GM18867 (cell line): ENCODE data around the gene PIP5K1C.

ENCODE experiments used
- ATAC-seq: cut with Tn5 transposase; IDR thresholded peaks from one replicate; pipeline ENCODE4 v1.9.1; 2021; ENCODE audit warnings: mild to moderate bottlenecking, moderate library complexity; ENCODE audit not compliant: unreplicated experiment

The PIP5K1C gene

DNA sequence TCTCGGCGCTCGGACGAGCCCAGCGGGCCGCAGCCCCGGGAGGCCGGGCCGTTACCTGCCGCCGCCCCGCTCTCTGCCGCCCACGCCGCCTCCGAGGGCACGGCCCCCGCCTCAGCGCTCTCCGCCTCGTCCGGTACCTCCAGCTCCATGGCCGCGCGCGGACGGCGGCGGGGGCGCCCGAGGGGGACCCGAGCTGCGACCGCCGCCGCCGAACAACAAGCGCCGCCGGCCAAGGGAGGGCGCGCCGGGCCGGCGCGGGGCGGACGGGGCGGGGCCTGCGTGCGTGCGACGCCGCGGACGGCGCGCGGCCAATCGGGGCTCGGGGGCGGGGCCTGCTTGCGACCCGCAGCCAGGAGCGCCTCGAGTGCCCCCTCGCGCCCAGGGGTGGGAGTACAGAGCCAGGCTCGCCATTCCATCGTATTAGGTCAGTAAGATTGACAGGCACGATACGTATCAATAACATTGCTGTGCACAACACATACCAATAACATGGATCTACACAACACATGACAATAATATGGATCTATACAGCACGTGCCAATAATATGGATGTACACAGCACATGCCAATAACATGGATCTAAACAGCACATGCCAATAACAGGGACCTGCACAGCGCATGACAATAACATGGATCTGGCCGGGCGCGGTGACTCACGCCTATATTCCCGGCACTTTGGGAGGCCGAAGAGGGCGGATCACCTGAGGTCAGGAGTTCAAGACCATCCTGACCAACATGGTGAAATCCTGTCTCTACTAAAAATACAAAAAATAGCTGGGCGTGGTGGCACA is at the start of gene PIP5K1C:
PIP5K1C (minus strand) TSS at position 227 of the 791 bp plus-strand sequence; CDS start at position 149, 78 bp downstream.
- peak; percentile 87 for ATAC-seq

DNA sequence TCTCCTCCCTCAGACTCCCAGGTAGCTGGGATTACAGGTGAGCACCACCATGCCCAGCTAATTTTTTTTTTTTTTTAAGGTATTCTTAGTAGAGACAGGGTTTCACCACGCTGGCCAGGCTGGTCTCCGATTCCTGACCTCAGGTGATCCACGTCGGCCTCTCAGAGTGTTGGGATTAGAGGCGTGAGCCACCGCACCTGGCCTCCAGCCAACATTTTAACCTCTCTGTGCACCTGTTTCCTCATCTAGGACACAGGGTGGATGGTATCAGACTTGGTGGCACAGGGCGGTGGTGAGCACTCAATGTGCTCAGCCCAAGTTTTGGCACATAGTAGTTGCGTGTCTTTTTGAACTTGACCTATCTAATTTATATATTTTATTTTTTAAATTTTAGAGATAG is 48.7 kb upstream of the PIP5K1C start:
- ATAC-seq = no peak

- no peak for ATAC-seq
Observed at GRCh38 chr19:3746371-3747056, 46.2 kb upstream of the PIP5K1C start.

DNA sequence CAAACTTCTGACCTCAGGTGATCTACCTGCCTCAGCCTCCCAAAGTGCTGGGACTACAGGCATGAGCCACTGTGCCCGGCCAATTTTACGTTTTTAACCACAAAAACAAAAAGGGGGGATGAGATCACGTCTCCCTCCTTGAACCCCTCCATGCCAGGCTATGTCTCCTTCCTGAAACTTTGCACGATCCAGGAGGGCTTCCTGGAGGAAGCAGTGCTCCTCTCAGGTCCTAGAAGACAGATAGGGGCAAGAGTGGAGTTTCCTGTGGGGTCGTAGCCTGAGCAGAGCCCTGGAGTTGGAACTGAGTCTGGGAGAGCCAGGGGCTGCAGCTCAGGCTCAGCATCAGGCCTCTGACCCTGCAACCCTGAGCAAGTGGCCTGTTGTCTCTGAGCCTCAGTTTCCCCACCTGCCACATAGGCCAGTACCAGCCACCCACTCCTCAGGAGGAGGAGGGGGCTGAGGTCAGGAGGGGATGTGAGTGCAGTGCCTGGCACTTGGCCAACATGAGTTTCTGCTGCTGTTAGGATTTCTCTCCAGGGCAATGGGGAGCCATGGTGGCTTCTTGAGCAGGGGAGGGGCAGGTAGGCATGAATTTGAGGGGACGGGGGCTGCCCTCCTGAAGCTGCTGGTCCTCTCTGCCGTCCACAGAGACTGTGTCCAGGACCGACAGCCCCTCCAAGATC is 45.2 kb upstream of the PIP5K1C start:
- ATAC-seq = no peak

GRCh38 chr19:3743486-3743885 is 43.2 kb upstream of the PIP5K1C start:
- ATAC-seq = no peak

GRCh38 chr19:3740431-3740830 is 40.2 kb upstream of the PIP5K1C start:
- no peak for ATAC-seq

- ATAC-seq = no peak
Observed at GRCh38 chr19:3738477-3739220, 38.4 kb upstream of the PIP5K1C start.

GRCh38 chr19:3737487-3738205 is 37.4 kb upstream of the PIP5K1C start:
- ATAC-seq = no peak

DNA sequence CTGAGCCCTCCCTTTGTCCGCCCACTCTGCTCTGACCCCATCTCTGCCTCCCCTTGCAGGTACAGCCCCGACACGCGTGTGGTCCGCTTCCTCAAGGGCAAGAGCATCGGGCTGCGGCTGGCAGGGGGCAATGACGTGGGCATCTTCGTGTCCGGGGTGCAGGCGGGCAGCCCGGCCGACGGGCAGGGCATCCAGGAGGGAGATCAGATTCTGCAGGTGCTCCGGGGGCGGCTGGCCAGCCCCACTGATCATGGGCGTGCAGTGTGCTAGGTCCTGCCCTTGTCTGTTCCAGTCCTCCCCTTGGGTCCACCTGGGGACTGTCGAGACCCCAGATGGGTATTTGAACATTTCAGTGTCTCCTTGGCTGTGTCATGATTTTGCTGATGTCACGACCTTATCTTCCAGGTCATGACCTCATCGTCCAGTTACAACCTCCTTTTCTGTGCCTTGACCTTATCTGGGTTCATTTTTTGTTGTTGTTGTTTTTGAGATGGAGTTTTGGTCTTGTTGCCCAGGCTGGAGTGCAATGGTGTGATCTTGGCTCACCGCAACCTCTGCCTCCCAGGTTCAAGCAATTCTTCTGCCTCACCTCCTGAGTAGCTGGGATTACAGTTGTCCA is 35.9 kb upstream of the PIP5K1C start:
- no peak for ATAC-seq

DNA sequence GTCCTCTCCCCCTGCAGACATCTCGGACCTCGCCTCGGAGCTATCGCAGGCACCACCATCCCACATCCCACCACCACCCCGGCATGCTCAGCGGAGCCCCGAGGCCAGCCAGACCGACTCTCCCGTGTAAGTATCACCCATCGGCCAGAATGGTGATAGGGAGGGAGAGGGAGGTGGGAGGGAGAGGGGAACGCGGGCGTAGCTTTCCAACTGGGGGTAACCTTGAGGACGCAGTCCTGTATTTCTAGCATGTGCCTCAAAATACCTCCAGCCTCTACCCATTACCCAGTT is 34.0 kb upstream of the PIP5K1C start:
- no peak for ATAC-seq

DNA sequence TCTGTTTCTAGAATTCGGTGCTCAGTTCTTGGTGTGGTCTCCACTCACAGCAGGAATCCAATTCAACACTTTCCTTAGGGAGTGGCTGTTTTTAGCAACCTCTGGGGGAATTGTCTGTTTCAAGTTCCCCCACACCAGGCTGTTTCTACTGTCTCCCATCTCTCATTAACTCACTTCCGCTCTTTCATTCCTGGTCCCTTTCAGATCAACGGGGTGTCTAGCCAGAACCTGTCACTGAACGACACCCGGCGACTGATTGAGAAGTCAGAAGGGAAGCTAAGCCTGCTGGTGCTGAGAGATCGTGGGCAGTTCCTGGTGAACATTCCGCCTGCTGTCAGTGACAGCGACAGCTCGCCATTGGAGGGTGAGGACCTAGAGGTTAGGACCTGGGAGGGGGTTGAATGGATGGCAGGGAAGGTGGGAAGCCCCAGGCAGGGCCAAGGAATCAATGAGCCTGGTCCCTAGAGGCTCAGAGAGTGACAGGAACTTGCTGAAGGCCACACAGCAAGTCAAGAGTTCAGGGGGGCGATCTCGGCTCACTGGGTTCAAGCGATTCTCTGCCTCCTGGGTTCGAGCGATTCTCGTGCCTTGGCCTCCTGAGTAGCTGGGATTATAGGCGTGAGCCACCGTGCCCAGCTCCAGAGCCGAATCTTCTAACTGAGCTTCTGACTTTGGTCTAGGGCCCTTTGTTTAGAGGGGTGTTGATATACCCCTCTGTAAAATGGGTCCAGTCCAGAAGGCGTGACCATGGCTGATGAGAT is 33.5 kb upstream of the PIP5K1C start:
- ATAC-seq = no peak

DNA sequence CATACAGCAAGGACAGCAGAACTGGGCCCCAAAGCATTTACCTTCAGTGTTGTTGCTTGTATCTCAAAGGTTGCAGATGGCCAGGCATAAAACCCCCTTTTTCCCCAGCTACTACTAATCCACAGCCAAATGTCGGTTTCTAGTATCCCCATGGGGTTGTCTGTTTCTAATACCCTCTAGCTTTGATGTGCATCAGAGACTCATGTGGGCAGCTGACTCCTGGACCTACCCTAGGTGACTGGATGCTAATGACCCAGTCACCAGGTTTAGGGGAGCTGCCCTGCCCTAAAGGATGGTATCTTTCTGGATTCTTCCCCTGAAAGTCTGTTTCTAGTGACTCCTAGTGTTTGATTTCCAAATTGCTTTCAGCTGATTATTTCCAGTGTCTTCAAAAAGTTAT is 31.8 kb upstream of the PIP5K1C start:
- ATAC-seq = no peak

DNA sequence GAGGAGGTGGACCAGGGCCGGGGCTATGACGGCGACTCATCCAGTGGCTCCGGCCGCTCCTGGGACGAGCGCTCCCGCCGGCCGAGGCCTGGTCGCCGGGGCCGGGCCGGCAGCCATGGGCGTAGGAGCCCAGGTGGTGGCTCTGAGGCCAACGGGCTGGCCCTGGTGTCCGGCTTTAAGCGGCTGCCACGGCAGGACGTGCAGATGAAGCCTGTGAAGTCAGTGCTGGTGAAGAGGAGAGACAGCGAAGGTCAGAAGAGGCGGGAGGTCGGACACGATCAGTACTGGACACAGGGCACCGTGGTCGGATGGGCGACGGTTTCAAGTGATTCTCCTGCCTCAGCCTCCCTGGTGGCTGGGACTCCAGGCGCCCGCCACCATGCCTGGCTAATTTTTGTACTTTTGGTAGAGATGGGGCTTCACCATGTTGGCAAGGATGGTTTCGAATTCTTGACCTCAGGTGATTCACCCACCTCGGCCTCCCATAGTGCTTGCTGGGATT is 30.2 kb upstream of the PIP5K1C start:
- no peak for ATAC-seq

DNA sequence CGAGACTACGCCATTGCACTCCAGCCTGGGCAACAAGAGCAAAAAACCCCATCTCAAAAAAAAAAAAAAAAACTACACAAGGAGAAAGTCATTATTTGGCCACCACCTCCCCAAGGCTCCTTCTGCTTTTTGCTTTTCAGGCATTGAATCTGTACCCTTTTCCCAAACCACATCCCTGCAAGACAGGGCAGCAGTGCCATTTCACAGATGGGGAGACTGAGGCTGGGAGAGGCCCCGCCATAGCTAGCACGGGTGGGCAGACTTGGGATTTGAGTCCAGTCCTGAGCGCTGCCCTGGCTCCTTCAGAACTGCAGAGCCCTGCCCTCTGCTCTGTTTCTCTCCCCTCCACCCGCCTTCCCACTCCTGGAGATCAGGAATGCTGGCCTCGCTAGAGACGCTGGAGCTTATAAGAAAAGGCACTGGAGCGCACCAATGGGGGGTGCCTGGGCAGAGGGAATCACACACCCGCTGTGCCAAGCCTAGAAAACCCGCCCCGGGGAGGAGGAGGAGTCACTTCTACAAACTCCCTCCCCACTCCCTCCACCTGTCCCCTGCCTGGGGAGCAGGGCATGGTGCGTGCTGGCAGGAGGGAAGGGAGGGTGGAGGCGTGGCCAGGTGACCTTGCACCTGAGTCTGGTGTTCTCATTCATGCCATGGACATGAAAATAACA is 25.5 kb upstream of the PIP5K1C start:
- ATAC-seq = no peak

GRCh38 chr19:3725121-3725520 is 24.9 kb upstream of the PIP5K1C start:
- ATAC-seq = no peak

DNA sequence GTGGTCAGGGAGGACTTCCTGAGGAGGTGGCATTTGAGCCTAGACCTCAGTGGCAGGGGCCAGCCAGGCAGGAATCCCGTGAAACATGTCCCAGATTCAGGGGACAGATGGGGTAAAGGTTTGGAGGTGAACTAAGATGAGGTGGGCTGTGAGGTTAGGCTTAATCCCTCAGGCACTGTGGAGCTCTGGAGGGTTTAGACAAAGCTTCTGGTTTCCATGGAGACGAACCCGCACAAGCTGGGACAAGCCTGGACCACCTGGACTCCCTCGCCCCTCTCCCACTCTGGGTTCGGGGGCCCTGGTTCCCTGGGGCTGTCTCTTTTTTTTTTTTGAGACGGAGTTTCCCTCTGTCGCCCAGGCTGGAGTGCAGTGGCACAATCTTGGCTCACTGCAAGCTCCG is 23.6 kb upstream of the PIP5K1C start:
- ATAC-seq = no peak

- no peak for ATAC-seq
Observed at GRCh38 chr19:3723110-3723488, 22.8 kb upstream of the PIP5K1C start.

DNA sequence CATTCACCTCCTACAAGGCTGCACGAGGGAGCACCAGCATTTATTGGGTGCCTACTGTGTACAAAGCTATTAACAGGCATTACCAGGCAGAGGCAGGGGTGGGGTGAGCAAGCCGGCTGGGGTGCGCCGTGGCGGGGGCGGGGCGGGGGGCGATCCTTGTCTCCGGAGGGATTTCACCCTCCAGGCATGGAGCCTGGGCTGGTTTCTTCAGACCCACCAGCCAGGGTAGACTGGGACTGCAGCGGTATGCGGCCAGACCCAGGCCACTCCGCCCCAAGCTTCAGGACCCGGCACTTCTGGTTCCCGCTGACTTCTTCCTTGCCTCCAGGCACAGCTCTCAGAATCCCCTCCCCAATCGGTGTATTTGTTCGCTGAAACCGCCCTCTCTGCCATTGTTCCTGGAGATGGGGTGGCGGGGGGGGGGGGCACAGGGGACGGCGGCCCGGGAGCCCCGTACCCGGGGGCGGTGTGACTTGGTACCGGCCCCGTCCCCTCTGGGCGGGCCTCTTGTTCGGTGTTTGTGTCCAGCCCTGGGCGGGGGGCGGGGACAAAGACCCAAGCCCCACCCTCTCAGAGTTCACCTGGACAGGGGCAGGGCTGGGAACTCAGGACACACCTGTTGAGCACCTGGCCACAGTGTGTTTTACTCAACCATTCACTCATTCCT is 22.3 kb upstream of the PIP5K1C start:
- ATAC-seq = no peak
